HEK293T (cell line): ENCODE measurements around the gene LRRC70.

Source experiments
- ELF4 ChIP-seq: fragments of 450-650 bp; IDR thresholded peaks from 2 replicates; pipeline ENCODE4 v1.6.1; 2017; ENCODE audit warnings: antibody characterized with exemption
- FOXA1 ChIP-seq: fragments of 450-650 bp; IDR thresholded peaks from 2 replicates; pipeline ENCODE4 v1.6.1; 2016; ENCODE audit warnings: mild to moderate bottlenecking
- TARDBP ChIP-seq: fragments of 450-650 bp; IDR thresholded peaks from 2 replicates; pipeline ENCODE4 v1.6.1; 2016
- ZNF384 ChIP-seq: fragments of 450-650 bp; IDR thresholded peaks from 2 replicates; pipeline ENCODE4 v1.6.1; 2016
- TF ChIP-seq, protein P1 (sequence below): fragments of 450-650 bp; IDR thresholded peaks from 2 replicates; pipeline ENCODE4 v1.6.1; 2016

DNA sequence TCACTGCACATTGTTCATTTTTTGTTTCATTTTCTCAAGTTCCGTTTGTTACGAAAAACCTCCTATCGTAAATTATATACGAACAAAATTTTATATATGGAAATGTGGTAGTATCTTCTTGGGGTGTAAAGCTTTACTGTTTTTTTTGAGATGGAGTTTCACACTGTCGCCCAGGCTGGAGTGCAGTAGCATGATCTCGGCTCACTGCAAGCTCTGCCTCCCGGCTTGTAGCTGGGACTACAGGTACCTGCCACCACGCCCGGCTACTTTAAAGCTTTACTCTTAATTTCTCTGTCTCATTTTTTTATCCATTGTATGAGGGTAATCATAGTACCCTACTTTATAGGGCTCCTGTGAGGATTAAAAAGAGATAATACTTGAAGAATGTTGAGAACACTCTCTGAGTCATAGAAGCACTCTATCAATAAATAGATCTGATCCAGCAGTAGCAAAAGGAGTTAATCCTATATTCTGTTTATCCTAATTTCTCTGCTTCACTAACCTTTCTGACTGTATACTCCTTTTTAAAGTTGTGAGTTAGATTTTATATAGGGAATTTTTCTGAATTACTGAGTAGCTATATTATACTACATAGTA lies 5.6 kb upstream of the LRRC70 start:
- TF ChIP-seq ZNF384 (no peak), TARDBP (no peak), ELF4 (no peak), FOXA1 (no peak)
- TF ChIP-seq, protein P1, sequence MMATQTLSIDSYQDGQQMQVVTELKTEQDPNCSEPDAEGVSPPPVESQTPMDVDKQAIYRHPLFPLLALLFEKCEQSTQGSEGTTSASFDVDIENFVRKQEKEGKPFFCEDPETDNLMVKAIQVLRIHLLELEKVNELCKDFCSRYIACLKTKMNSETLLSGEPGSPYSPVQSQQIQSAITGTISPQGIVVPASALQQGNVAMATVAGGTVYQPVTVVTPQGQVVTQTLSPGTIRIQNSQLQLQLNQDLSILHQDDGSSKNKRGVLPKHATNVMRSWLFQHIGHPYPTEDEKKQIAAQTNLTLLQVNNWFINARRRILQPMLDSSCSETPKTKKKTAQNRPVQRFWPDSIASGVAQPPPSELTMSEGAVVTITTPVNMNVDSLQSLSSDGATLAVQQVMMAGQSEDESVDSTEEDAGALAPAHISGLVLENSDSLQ, result no peak
